Activated CD8-positive, alpha-beta memory T cell treated with anti-CD3 and anti-CD28 coated beads, Interleukin-2, amount 50 U/mL, for 4 hours (primary cell): ENCODE data around the gene ZNF521.

Experiments
- DNase-seq: peaks from one replicate; pipeline ENCODE4 v3.0.0-alpha.2; 2020

Gene ZNF521

GRCh38 chr18:25164211-25164847, 187.6 kb downstream of the ZNF521 start:
- DNase-seq = no peak

- DNase-seq = no peak
These were observed 198.5 kb downstream of the ZNF521 start for GRCh38 chr18:25153426-25153825.

GRCh38 chr18:25147877-25148488, 204.0 kb downstream of the ZNF521 start:
- no peak for DNase-seq

GRCh38 chr18:25146512-25146910, 205.5 kb downstream of the ZNF521 start:
- DNase-seq = no peak

- DNase-seq = no peak
These were observed 206.0 kb downstream of the ZNF521 start for GRCh38 chr18:25145731-25146511.

- DNase-seq = no peak
These were observed 207.1 kb downstream of the ZNF521 start for GRCh38 chr18:25144820-25145219.

- DNase-seq = no peak
These were observed 210.1 kb downstream of the ZNF521 start for GRCh38 chr18:25141886-25142285.

- no peak for DNase-seq
These were observed 210.6 kb downstream of the ZNF521 start for GRCh38 chr18:25141399-25141798.

- DNase-seq = no peak
These were observed 211.0 kb downstream of the ZNF521 start for GRCh38 chr18:25140962-25141308.

- no peak for DNase-seq
These were observed 211.6 kb downstream of the ZNF521 start for GRCh38 chr18:25140124-25140961.

- no peak for DNase-seq
These were observed 214.8 kb downstream of the ZNF521 start for GRCh38 chr18:25137197-25137472.

- DNase-seq = no peak
These were observed 215.4 kb downstream of the ZNF521 start for GRCh38 chr18:25136416-25137196.

- no peak for DNase-seq
These were observed 217.1 kb downstream of the ZNF521 start for GRCh38 chr18:25134861-25135260.

GRCh38 chr18:25133879-25134278, 218.1 kb downstream of the ZNF521 start:
- DNase-seq = no peak

- no peak for DNase-seq
These were observed 219.0 kb downstream of the ZNF521 start for GRCh38 chr18:25132786-25133496.

GRCh38 chr18:25126751-25127150, 225.2 kb downstream of the ZNF521 start:
- no peak for DNase-seq

- no peak for DNase-seq
These were observed 226.3 kb downstream of the ZNF521 start for GRCh38 chr18:25125680-25126079.

- DNase-seq = no peak
These were observed 228.3 kb downstream of the ZNF521 start for GRCh38 chr18:25123438-25124232.

GRCh38 chr18:25121442-25121841, 230.5 kb downstream of the ZNF521 start:
- DNase-seq = no peak

GRCh38 chr18:25113566-25113965, 238.4 kb downstream of the ZNF521 start:
- no peak for DNase-seq

GRCh38 chr18:25112821-25113434, 239.0 kb downstream of the ZNF521 start:
- no peak for DNase-seq
